GM20431 (cell line): Measurements from ENCODE around the gene EBLN2.

Experiments
- in situ Hi-C: fragments of 300-500 bp; cut with MseI, MboI; formaldehyde crosslinking; loops from one replicate; pipeline ENCODE4 v1.15.0; 2020; ENCODE audit warnings: low sequenced_read_pairs; ENCODE audit not compliant: unreplicated experiment

Gene EBLN2

DNA sequence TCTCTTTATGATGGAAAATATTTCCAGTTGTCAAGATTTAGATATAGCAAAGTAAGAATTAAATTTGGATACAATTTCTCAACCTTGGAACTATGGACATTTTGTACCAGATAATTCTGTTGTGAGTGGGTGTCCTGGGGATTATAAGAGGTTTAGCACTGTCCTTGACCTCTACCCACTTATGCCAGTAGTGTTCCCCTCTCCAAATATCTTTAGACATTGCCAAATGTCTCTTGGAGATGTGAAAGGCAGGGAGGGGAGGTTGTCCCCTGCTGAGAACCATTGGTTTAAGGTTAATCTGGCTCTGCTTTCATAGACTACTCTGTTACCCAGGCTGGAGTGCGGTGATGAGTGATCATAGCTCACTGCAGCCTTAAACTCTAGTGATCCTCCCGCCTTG lies at the start of gene EBLN2:
TSS of gene EBLN2 (plus strand) at position 244 of the 400 bp plus-strand sequence. CDS start 423 bp downstream, outside the sequence.
- in situ Hi-C loops = no loop called here

- in situ Hi-C loops = no loop called here
Observed at GRCh38 chr3:73018298-73018697, 43.2 kb upstream of the EBLN2 start.

DNA sequence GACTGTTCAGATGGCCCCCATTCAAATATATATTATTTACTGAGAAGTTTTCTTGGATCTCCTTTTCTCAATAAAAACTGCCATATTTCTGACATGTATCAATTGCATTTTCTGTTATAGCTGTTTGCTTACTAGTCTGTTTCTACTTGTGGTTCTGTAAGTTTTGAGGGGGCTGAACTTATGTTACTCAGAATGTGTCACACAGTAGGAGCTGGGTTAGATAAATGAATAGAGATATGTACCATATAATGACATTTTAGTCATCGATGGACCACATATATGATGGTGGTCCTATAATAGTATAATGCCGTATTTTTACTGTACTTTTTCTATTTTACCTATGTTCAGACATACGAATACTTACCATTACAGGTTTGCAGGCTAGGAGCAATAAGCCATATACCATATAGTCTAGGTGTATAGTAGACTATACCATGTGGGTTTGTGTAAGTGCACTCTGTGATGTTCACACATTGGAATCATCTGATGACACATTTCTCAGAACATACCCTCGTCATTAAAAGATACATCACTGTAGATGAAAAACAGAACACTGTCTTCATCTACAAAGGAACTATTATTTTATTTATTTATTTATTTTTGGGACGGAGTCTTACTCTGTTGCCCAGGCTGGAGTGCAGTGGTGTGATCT lies 42.5 kb upstream of the EBLN2 start:
- in situ Hi-C loops = no loop called here

DNA sequence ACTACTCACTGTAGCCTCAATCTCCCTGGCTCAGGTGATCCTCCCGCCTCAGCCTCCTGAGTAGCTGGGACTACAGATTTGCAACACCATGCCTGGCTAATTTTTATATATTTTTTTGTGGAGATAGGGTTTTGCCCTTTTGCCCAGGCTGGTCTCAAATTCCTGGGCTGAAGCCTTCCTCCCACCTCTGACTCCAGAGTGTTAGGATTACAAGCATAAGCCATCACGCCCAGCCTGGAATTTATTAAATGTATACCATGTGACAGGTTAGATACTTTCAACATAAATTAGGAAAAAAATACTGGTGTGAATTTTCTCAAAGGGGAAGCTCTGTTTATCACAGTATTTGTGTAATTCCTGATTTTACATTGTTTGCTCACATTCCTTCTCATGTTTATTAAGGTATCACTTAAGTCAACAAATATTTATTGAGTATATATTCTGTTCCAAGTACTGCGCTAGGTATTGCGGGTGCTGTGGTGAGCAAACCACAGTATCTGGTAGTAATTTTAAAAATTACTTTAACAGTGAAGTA lies 40.1 kb upstream of the EBLN2 start:
- in situ Hi-C loops = no loop called here

- in situ Hi-C loops = no loop called here
Observed at GRCh38 chr3:73024836-73025235, 36.6 kb upstream of the EBLN2 start.

DNA sequence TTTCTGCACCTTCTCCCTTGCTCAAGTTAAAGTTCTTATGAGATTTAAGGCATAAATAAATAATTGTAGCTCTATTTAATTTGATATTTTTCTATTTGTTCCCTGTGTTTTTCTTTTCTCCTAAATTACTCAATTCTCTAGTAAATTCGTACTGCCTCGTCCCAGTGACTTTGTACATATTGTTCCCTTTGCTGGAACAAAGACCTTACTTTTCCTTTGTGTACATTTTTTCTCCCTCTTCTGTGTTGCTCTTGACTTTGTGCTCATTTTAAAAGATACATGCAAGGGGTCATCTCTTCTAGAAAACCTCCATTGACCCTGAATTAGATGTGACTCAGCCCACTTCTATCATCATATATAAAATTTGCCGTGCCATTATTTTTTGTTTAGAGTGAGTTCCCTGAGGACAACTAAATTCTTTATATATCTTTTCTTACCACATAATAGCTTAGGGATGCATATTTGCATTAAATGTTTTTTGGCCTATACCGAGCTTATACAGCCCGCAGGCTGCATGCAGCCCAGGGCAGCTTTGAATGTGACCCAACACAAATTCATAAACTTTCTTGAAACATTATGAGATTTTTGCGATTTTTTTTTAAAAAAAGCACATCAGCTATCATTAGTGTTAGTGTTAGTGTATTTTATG lies 35.2 kb upstream of the EBLN2 start:
- in situ Hi-C loops = no loop called here

DNA sequence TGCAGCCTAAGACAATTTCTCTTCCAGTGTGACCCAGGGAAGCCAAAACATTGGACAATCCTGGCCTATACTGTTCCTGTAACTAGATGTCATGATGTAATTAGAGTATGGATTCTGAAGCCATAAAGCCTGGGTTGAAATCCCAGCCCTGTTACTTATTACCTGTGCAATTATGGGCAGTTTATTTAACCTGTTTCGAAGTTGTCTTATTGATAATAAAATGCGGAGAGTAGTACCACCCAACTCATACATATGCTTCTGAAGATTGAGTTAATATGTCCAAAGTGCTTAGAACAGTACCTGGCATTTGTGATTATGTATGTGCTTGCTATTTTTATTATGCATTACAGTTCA lies 34.7 kb upstream of the EBLN2 start:
- in situ Hi-C loops = no loop called here

GRCh38 chr3:73028803-73029202 lies 32.7 kb upstream of the EBLN2 start:
- in situ Hi-C loops = no loop called here

- in situ Hi-C loops = no loop called here
Observed at GRCh38 chr3:73029321-73029796, 32.1 kb upstream of the EBLN2 start.

DNA sequence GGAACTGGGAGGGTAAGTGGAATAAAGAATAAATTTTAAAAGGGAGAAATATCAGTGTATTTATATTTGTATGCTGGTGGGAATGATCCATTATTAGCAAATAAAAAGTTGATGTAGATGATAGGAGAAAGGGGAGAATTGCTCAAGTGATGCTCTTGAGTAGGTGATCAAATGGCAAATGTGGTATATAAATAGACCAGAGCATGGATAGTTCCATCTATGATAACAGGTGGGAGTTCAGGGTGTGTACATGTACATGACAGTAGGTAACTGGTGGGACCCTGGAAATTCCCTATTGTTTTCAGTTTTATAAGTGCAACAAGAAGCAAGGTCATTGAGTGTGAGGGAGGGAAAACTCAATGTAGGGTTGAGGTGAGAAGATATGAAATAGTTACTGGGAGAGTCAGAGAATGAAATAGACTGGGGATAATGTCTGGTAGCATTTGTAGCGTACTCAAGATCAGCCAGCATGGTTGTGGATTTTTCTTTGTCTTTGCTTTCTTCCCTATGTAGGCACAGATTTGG lies 31.3 kb upstream of the EBLN2 start:
- in situ Hi-C loops = no loop called here

DNA sequence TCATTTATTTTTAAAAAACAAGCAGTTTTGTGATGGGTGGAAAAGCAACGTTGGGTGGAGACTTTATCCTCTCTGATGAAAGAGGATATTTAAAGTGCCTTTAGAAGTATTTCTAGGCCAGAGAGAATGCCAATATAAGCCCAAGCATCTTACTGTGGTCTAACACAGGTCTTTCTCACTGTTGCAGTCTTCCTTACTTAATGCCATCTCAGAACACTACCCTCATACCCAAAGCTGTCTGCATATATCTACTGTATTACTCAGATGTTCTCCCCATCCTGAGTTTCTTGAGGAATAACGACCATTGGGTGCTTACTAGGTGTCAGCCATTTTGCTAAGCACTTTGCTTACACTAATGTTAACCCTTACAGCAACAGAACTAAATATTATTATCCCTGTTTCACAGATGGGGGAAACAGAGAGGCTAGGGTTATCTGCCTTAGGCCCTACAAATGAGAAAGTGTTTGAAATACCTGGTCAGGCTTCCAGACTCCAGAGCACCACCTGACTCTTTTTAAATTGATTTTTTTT lies 29.8 kb upstream of the EBLN2 start:
- in situ Hi-C loops = no loop called here

GRCh38 chr3:73036694-73037591 lies 24.5 kb upstream of the EBLN2 start:
- in situ Hi-C loops = no loop called here

DNA sequence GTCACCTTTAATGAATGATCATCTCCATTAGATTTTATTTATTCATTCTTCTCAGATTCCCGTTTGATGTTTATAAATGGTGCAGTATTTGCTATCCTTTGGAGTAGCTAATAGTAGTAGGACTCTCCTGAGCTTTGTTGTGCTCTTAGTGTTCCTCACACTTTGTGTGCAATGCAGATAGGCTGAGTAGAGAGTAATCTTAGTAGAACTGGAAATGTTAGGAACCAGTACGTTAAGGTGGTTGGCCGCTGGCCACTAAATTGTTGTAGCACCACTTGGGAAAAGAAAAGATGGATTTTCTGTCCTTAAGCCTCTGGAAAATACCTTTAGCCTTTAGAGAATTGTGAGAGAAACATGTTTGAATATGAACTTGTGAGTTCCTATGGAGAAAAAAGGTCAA lies 19.9 kb upstream of the EBLN2 start:
- in situ Hi-C loops = no loop called here

DNA sequence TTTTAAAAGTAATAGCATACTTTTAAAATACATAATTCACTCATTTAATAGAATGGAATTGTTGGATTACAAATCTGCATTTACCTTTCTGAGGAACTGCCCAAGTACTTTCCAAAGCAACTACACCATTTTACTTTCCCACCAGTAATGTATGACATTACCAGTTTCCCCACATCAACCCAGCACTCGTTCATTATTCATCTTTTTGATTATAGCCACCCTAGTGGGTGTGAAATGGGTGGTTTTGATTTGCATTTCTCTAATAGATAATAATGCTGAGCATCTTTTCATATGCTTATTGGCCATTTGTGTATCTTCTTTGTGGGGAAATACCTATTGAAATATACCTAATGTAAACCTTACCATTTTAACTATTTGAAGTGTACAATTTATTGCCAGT lies 18.0 kb upstream of the EBLN2 start:
- in situ Hi-C loops = no loop called here

DNA sequence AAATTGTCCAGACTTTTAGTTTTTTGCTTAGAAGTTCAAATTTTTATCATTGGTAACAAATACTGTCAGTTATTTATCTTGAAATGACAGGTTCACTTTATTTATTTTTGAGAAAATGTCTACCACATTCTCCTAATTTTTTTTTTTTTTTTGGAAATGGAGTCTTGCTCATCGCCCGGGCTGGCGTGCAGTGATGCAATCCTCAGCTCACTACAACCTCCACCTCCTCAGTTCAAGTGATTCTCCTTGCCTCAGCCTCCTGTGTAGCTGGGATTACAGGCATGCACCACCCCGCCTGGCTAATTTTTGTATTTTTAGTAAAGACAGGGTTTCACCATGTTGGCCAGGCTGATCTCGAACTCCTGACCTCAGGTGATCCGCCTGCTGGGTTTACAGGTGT lies 16.1 kb upstream of the EBLN2 start:
- in situ Hi-C loops = no loop called here

- in situ Hi-C loops = no loop called here
Observed at GRCh38 chr3:73046195-73046594, 15.3 kb upstream of the EBLN2 start.

DNA sequence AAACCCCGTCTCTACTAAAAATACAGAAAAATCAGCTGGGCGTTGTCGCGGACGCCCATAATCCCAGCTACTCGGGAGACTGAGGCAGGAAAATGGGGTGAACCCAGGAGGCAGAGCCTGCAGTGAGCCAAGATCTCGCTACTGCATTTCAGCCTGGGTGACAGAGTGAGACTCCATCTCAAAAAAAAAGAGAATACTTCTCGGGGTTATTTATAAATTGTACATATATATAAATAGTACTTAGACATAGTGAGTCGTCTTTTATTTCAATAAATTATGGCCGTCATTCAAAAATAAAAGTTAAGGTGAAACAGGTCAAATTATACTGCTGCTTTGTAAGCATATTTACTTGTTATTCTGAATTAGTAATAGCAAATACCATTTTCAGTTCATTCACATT lies 12.1 kb upstream of the EBLN2 start:
- in situ Hi-C loops = no loop called here

DNA sequence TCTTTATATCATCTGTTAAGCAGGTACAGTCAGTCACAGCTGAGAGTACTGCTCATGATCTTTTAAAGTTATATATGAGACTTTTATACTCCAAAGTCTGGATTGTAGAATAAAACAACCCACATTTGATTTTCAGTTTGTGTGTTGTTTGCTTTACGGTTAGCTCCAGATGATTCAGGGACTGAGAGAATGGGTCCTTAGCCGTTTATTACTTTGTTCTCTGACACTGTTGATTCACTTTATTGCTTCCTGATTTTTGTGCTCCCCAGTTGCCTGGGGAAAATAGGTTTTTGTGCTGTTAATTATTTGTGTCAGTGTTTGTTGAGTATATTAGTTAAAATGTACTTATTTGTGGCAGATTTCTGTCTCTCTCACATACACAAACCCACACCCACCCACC lies 8.6 kb upstream of the EBLN2 start:
- in situ Hi-C loops = loop anchor here (10.0 kb wide), 1 partner anchor 108 kb away; no protein-coding TSS in a partner anchor

DNA sequence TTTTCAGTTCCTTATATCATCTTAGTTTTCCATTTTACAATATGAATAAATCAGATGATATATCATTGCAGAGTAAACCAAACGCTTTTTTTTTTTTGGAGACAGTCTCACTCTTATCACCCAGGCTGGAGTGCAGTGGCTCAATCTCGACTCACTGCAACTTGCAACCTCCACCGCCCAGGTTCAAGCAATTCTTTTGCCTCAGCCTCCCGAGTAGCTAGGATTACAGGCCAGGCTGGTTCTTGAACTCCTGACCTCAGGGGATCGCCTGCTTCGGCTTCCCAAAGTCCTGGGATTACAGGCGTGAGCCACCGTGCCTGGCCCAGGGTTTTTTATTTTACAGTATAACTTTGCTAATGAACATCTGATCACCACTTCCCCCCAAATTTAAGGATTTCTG lies 5.9 kb upstream of the EBLN2 start:
- in situ Hi-C loops = loop anchor here (10.0 kb wide), 1 partner anchor 111 kb away; no protein-coding TSS in a partner anchor
